Fibroblast of villous mesenchyme (primary cell): ENCODE data around the gene PLAC9. TPM values are rescaled to one million over a fixed set of nuclear protein-coding genes. Genes with fewer than 3 reads are reported as not detected.

ENCODE experiments used
- DNase-seq: peaks from one replicate; pipeline ENCODE4 v3.0.0-alpha.2; 2010; ENCODE audit warnings: low read depth
- H3K4me3 ChIP-seq: 2 replicates; pipeline ENCODE4 v1.5.1; 2011; ENCODE audit warnings: low read depth, mild to moderate bottlenecking, low read length
- CTCF ChIP-seq: IDR thresholded peaks from 2 replicates; pipeline ENCODE4 v1.5.1; 2012; ENCODE audit warnings: low read depth, mild to moderate bottlenecking, low read length; ENCODE audit not compliant: insufficient read depth
- total RNA-seq: library from RNA; depleted of rRNA; stranded (reverse); fragments of >200 nt; gene quantifications from 2 replicates; pipeline ENCODE4 v1.2.3, GENCODE V29; 2012

PLAC9 gene
- total RNA-seq, 1 donor, result 0.43 TPM

GRCh38 chr10:80172896-80173295 is 40.4 kb downstream of the PLAC9 start:
- no peak overlapping the region for H3K4me3 ChIP-seq
- no peak for DNase-seq
- TF ChIP-seq CTCF, result no peak

- H3K4me3 ChIP-seq, result no peak overlapping the region
- no peak for TF ChIP-seq CTCF
- DNase-seq, result no peak
These were observed 40.9 kb downstream of the PLAC9 start for GRCh38 chr10:80173466-80173865.

- no peak for TF ChIP-seq CTCF
- no peak for DNase-seq
- no peak overlapping the region for H3K4me3 ChIP-seq
These were observed 42.3 kb downstream of the PLAC9 start for GRCh38 chr10:80174641-80175395.

GRCh38 chr10:80176526-80176925 is 44.0 kb downstream of the PLAC9 start:
- no peak for TF ChIP-seq CTCF
- DNase-seq, result no peak

GRCh38 chr10:80177781-80178636 is 45.5 kb downstream of the PLAC9 start:
- peak; percentile 80 for DNase-seq
- no peak for TF ChIP-seq CTCF
- no peak overlapping the region for H3K4me3 ChIP-seq

More at GRCh38 chr10:80176526-80176925, 44.0 kb downstream of the PLAC9 start:
- H3K4me3 ChIP-seq, result no peak overlapping the region

- H3K4me3 ChIP-seq, result no peak overlapping the region
- DNase-seq, result no peak
- no peak for TF ChIP-seq CTCF
These were observed 50.5 kb downstream of the PLAC9 start for GRCh38 chr10:80182986-80183385.
